ENCODE data around the gene CFDP1.
"Not testable (repeated sequence)": the region's sequence is repeated elsewhere in the genome, so short reads cannot be mapped to it uniquely, and the experiment has no call there.

CFDP1 gene

DNA sequence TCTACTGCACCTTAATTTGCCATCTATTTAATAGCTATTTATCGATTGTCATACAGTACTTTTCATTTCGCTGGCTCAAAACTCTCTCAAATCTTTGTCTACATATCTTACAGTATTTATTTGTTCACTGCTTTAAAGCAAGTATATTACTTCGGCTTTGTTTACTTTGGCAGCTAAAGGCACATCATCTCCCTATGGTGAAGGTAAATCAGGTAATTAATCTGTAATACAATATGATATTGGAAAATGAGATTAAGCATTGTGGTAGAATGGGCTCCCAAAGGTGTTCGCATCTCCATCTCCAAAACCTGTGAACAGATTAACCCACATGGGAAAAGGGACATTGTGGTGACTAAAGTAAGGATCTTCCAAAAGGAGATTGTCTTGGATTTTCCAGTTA lies 24.7 kb upstream of the CFDP1 start:
- no peak for TF ChIP-seq CTCF (IDR thresholded peaks at IDR 0.05; ENCODE audit: insufficient read depth, low read depth, low read length, missing control alignments)
- DNase-seq (ENCODE audit: low read depth): no peak
- no peak overlapping the region for H3K4me3 ChIP-seq (ENCODE audit: low read depth, low read length)

- DNase-seq (ENCODE audit: low read depth): no peak
- H3K4me3 ChIP-seq (ENCODE audit: low read depth, low read length): no peak overlapping the region
- no peak for TF ChIP-seq CTCF (IDR thresholded peaks at IDR 0.05; ENCODE audit: insufficient read depth, low read depth, low read length, missing control alignments)
These were observed 24.2 kb upstream of the CFDP1 start for GRCh38 chr16:75457485-75458021.

DNA sequence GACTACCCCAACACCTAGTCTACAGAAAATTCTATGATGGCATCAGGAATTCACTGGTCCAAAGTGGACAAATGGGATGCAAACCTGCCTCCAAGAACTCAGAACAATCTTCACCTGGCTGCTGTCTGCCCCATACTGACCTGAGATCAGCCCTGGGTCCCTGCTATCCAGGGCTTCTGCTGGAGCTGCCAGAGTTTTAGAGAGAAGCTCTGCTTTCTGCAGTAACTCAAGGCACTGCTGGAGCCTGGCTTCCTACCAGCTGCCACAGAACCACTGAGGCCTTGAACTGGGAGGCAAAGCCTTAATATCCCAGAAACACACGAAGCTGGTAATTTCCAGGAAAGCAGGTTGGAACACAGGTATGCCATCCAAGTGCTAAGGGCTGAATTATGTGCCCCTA lies 23.7 kb upstream of the CFDP1 start:
- H3K4me3 ChIP-seq (ENCODE audit: low read depth, low read length): no peak overlapping the region
- no peak for TF ChIP-seq CTCF (IDR thresholded peaks at IDR 0.05; ENCODE audit: insufficient read depth, low read depth, low read length, missing control alignments)
- no peak for DNase-seq (ENCODE audit: low read depth)

DNA sequence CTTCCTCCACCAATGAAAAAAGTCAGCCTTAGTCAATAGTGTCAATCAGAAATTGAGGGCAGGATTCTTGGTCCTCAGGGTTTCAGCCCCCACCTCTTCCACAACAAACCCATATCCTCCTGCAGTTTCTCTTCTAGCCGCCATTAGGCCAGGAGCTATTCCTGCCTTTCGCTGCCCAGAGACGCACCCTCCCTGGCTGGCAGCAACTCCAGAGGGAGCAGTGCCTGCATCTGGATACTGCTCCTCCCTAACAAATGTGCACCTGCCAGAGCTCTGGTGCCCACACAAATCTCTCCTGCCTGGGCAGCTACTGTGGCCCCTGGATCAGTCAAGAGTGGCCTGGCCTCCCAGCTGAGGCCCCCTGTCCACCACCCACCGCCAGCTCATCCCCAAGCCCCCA lies 23.2 kb upstream of the CFDP1 start:
- not testable (repeated sequence) for H3K4me3 ChIP-seq (ENCODE audit: low read depth, low read length); DNase-seq (ENCODE audit: low read depth)

- TF ChIP-seq CTCF (IDR thresholded peaks at IDR 0.05; ENCODE audit: insufficient read depth, low read depth, low read length, missing control alignments): no peak
- no peak for DNase-seq (ENCODE audit: low read depth)
- no peak overlapping the region for H3K4me3 ChIP-seq (ENCODE audit: low read depth, low read length)
These were observed 22.4 kb upstream of the CFDP1 start for GRCh38 chr16:75455677-75456076.

- no peak overlapping the region for H3K4me3 ChIP-seq (ENCODE audit: low read depth, low read length)
- TF ChIP-seq CTCF (IDR thresholded peaks at IDR 0.05; ENCODE audit: insufficient read depth, low read depth, low read length, missing control alignments): no peak
- DNase-seq (ENCODE audit: low read depth): no peak
These were observed 19.3 kb upstream of the CFDP1 start for GRCh38 chr16:75452464-75453190.

DNA sequence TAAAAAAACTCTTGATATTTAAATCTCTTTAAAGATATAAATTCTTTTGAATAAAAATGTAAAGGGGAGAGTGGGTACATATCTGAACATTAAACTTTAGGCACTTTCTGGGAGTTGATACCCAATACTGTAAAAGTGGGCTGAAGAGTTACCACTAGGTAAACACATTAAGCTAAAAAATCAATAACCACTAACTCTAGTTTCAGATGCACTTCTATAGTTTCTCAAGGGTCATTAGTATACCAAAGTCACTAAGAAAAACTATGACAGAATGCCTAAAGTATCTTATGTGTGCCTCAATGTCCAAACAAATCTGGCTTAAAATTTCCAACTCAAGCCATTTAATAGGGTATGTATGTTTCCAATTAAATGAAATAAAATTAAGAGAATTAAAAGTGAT lies 13.1 kb upstream of the CFDP1 start:
- no peak for DNase-seq (ENCODE audit: low read depth)
- H3K4me3 ChIP-seq (ENCODE audit: low read depth, low read length): no peak overlapping the region
- no peak for TF ChIP-seq CTCF (IDR thresholded peaks at IDR 0.05; ENCODE audit: insufficient read depth, low read depth, low read length, missing control alignments)
